ENCODE data around the gene S100A9.

GRCh38 chr1:153387001-153387400 lies 29.3 kb downstream of the S100A9 start:
- TF ChIP-seq MAX (IDR thresholded peaks at IDR 0.05): no peak
- no peak for TF ChIP-seq CTCF (IDR thresholded peaks at IDR 0.05; ENCODE audit: control extremely low read depth in 1 of 3, insufficient read depth in 1 of 3, low read depth in 1 of 3, low read length in 3 of 3)
- no peak for TF ChIP-seq POLR2AphosphoS5 (IDR thresholded peaks at IDR 0.05; ENCODE audit: low read depth, low read length)
- TF ChIP-seq SRF (IDR thresholded peaks at IDR 0.05; ENCODE audit: low read depth, low read length): no peak
- no peak for TF ChIP-seq SP4 (IDR thresholded peaks at IDR 0.05; ENCODE audit: low read length)
- no peak for TF ChIP-seq EP300 (IDR thresholded peaks at IDR 0.05; ENCODE audit: borderline replicate concordance in 1 of 2, low read depth in 2 of 2, low read length in 2 of 2)
